Measurements from ENCODE around the gene RUVBL1. TPM values are rescaled to one million over a fixed set of nuclear protein-coding genes. Genes with fewer than 3 reads are reported as not detected.

The RUVBL1 gene
- total RNA-seq, 1 experiment from 2014 or later = 94.9 TPM

DNA sequence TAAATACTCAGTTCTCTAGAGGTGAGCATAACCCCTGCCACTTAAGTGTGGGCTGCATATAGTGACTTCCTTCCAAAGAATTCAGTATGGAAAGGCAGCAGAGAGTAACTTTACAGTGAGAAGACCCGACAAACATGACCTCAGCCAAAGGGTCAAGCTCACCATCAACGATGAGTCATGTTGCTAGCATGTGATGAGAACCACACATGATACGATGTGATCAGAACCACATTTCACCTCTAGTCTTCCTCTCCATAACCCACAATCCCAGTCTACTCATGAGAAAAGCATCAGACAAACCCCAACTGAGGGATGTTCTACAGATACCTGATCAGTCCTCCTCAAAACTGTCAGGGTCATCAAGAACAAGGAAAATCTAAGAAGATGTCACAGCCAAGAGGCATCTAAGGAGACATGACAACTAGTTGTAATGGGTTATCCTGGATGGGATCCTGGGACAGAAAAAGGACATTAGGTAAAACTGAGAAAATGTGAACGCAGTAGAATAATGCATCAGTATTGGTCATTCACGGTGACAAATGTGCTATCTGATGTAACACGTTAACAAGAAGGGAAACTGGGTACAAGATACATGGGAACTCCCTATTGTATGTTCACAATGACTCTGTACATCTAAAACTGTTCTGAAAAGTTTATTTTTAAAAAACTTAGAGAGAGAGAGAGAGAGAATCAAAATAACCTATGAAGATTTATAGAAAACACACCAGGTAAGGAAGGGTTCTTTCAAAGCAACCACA, 43.1 kb downstream of the RUVBL1 start:
- peak; percentile 67 for DNase-seq
- no TSS peak for BruUV-seq (replicated peaks)
- Histone ChIP-seq H3K4me1 (ENCODE audit: insufficient read depth, low read length) (peaks cover 13% of the 10 kb centered on the region), H3K9ac (ENCODE audit: low read length) (no peak overlapping the region), H2AFZ (ENCODE audit: low read length) (no peak overlapping the region), H3K36me3 (ENCODE audit: low read depth, low read length) (peaks cover 8% of the 10 kb centered on the region; the same call in 1 of the 2 replicates), H3K27ac (ENCODE audit: low read length) (no peak overlapping the region), H4K20me1 (ENCODE audit: low read length) (no peaks in the 10 kb centered on the region), H3K27me3 (ENCODE audit: low read length) (no peaks in the 10 kb centered on the region), H3K4me3 (ENCODE audit: low read length) (no peak overlapping the region), H3K4me2 (ENCODE audit: low read length) (no peak overlapping the region), H3F3A (ENCODE audit: low read length, unreplicated experiment) (no peaks in the 10 kb centered on the region), H3K9me2 (replicated peaks; ENCODE audit: low read length) (no peaks in the 10 kb centered on the region), H3K9me3 (ENCODE audit: low read length) (no peaks in the 10 kb centered on the region), H3K79me2 (ENCODE audit: low read length) (no peaks in the 10 kb centered on the region)
- intact Hi-C loops (cut with micrococcal nuclease) = no loop called here
- ChIA-PET CTCF (interaction anchor here (0.5 kb wide), 1 partner anchor 168 kb away, joined by 4 read pairs; no protein-coding TSS in a partner anchor), POLR2A (ENCODE audit: unreplicated experiment) (no interaction called here)
- no peak for TF ChIP-seq EZH2 (IDR thresholded peaks at IDR 0.05; ENCODE audit: low read length, unreplicated experiment)
- ATAC-seq = peak; percentile 37

GRCh38 chr3:128079823-128080222, 43.8 kb downstream of the RUVBL1 start:
- H3K79me2 ChIP-seq (ENCODE audit: low read length) = no peaks in the 10 kb centered on the region
- no peaks in the 10 kb centered on the region for H3K27me3 ChIP-seq (ENCODE audit: low read length)
- intact Hi-C loops (cut with micrococcal nuclease) = loop anchor here (10.0 kb wide), 1 partner anchor 55 kb away; no protein-coding TSS in a partner anchor
- H3K9me3 ChIP-seq (ENCODE audit: low read length) = no peaks in the 10 kb centered on the region
- H3K4me2 ChIP-seq (ENCODE audit: low read length) = no peak overlapping the region
- H3K9me2 ChIP-seq (replicated peaks; ENCODE audit: low read length) = no peaks in the 10 kb centered on the region
- ATAC-seq (no peak), DNase-seq (no peak)
- no TSS peak for BruUV-seq (replicated peaks)
- H3K4me1 ChIP-seq (ENCODE audit: insufficient read depth, low read length) = peaks cover 13% of the 10 kb centered on the region
- H3K27ac ChIP-seq (ENCODE audit: low read length) = no peak overlapping the region
- POLR2A ChIA-PET (ENCODE audit: unreplicated experiment) = no interaction called here
- peaks cover 8% of the 10 kb centered on the region; the same call in 1 of the 2 replicates for H3K36me3 ChIP-seq (ENCODE audit: low read depth, low read length)
- H3F3A ChIP-seq (ENCODE audit: low read length, unreplicated experiment) = no peaks in the 10 kb centered on the region
- TF ChIP-seq EZH2phosphoT487 (IDR thresholded peaks at IDR 0.05; ENCODE audit: borderline replicate concordance, low read length) (no peak), EZH2 (IDR thresholded peaks at IDR 0.05; ENCODE audit: low read length, unreplicated experiment) (no peak), CTCF (conservative IDR thresholded peaks at IDR 0.05; ENCODE audit: low read depth, low read length) (no peak)
- no peak overlapping the region for H3K9ac ChIP-seq (ENCODE audit: low read length)
- no peak overlapping the region for H3K4me3 ChIP-seq (ENCODE audit: low read length)
- CTCF ChIA-PET = no interaction called here
- no peaks in the 10 kb centered on the region for H4K20me1 ChIP-seq (ENCODE audit: low read length)
- H2AFZ ChIP-seq (ENCODE audit: low read length) = no peak overlapping the region

DNA sequence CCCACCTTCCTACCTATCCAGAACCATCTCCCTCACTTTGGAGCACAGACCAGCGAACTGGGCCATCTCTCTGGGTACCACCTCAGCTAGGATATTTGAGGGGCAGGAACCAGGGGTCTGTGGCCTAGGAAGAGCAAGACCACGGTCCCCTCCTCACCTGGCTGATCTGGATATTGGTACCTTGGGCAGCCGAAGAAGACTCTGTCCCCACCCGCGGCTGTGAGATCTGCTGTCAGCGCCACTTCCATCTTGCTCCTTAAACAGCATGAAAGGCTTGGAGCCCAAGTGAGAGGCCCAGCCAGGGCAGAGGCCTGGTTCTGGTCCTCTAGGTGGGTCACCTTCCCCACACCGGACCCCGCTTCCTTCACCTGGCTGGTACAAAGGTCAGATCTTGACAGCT, 44.7 kb downstream of the RUVBL1 start:
- no TSS peak for BruUV-seq (replicated peaks)
- peaks cover 4% of the 10 kb centered on the region for H3F3A ChIP-seq (ENCODE audit: low read length, unreplicated experiment)
- ATAC-seq (no peak), DNase-seq (no peak)
- no peak overlapping the region for H2AFZ ChIP-seq (ENCODE audit: low read length)
- no peaks in the 10 kb centered on the region for H3K9me2 ChIP-seq (replicated peaks; ENCODE audit: low read length)
- TF ChIP-seq CTCF (conservative IDR thresholded peaks at IDR 0.05; ENCODE audit: low read depth, low read length) (no peak), EZH2phosphoT487 (IDR thresholded peaks at IDR 0.05; ENCODE audit: borderline replicate concordance, low read length) (no peak), EZH2 (IDR thresholded peaks at IDR 0.05; ENCODE audit: low read length, unreplicated experiment) (no peak)
- H3K4me2 ChIP-seq (ENCODE audit: low read length) = no peak overlapping the region
- no peak overlapping the region for H3K27ac ChIP-seq (ENCODE audit: low read length)
- H3K4me3 ChIP-seq (ENCODE audit: low read length) = no peak overlapping the region
- ChIA-PET CTCF (no interaction called here), POLR2A (ENCODE audit: unreplicated experiment) (no interaction called here)
- no peaks in the 10 kb centered on the region for H3K27me3 ChIP-seq (ENCODE audit: low read length)
- intact Hi-C loops (cut with micrococcal nuclease) = loop anchor here (10.0 kb wide), 1 partner anchor 56 kb away; no protein-coding TSS in a partner anchor
- H3K79me2 ChIP-seq (ENCODE audit: low read length) = no peaks in the 10 kb centered on the region
- H4K20me1 ChIP-seq (ENCODE audit: low read length) = no peaks in the 10 kb centered on the region; the same call in 1 of the 2 replicates
- peaks cover 18% of the 10 kb centered on the region for H3K4me1 ChIP-seq (ENCODE audit: insufficient read depth, low read length)
- H3K36me3 ChIP-seq (ENCODE audit: low read depth, low read length) = peaks cover 8% of the 10 kb centered on the region; the same call in 1 of the 2 replicates
- no peaks in the 10 kb centered on the region for H3K9me3 ChIP-seq (ENCODE audit: low read length)
- no peak overlapping the region for H3K9ac ChIP-seq (ENCODE audit: low read length)

Measured in PC-3 (cell line).